ENCODE results near the gene TEX19. TPM values are rescaled to one million over a fixed set of nuclear protein-coding genes. Genes with fewer than 3 reads are reported as not detected.

TEX19 gene
- total and polyA plus RNA-seq, 2 of the 4 experiments (the other 2 are of a cell fraction): under 0.01 to 0.03 TPM

DNA sequence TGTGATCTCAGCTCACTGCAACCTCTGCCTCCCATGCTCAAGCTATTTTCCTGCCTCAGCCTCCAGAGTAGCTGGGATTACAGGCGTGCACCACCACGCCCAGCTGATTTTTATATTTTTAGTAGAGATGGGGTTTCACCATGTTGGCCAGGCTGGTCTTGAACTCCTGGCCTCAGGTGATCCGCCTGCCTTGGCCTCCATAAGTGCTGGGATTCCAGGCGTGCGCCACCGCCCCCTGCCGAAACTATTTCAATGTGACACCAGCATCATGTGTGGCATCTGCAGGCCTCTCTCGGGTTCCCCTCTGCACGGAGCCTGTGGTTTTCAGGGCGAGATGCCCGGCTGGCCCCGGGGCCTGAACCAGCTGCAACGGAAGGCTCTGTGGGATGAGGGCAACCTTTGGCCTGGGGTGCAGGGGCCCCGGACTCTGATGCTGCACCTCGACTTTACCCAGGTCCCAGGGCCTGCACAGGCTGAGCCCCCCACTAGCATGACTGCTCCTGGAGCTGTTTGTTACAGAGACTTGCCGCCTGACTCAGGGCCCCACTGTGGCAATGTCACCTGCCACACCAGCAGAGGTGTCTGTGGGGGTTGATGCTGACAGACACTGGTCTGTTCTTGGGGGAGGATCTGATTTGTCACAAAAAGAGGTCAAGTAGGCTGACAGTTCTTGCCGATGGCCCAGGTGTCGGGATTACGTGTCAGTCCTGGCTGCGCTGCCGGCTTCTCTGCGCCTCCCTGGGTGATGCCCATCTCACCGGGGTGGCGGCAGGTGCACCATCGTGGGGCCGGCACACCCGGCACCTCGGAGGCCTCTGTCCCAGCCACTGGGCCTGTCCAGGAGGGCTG, 8.6 kb upstream of the TEX19 start:
- H3K27me3 ChIP-seq (ENCODE audit: control insufficient read depth, insufficient read depth, low read length): peaks cover 19% of the 10 kb centered on the region

More for the DNA sequence above, 8.6 kb upstream of the TEX19 start:
- Histone ChIP-seq H3K9me3 (ENCODE audit: control insufficient read depth, insufficient read depth, low read length) (no peaks in the 10 kb centered on the region), H3K9ac (ENCODE audit: low read depth, low read length) (no peak overlapping the region), H3K9me1 (ENCODE audit: insufficient read depth, low read length) (no peaks in the 10 kb centered on the region), H2AFZ (replicated peaks; ENCODE audit: low read length, poor library complexity) (peak overlapping the region; percentile 43), H2BK120ac (ENCODE audit: low read depth, low read length) (no peak overlapping the region), H2BK20ac (ENCODE audit: low read depth, low read length) (no peak overlapping the region), H3K36me3 (ENCODE audit: control insufficient read depth, insufficient read depth, low read length) (no peaks in the 10 kb centered on the region), H3K27ac (ENCODE audit: insufficient read depth, low read length) (no peak overlapping the region), H3K14ac (replicated peaks; ENCODE audit: low read depth, low read length) (no peak overlapping the region), H2BK15ac (ENCODE audit: low read depth, low read length) (no peak overlapping the region), H2AK5ac (ENCODE audit: low read depth, low read length) (no peak overlapping the region), H4K91ac (ENCODE audit: insufficient read depth, low read depth, low read length) (no peak overlapping the region), H4K20me1 (ENCODE audit: insufficient read depth, low read length) (peaks cover 7% of the 10 kb centered on the region; the same call in 1 of the 2 replicates), H3K4me3 (ENCODE audit: insufficient read depth, low read depth, low read length) (no peak overlapping the region), H3K23ac (ENCODE audit: low read depth, low read length) (no peak overlapping the region), H3K56ac (ENCODE audit: extremely low read depth, insufficient read depth, low read length) (no peak overlapping the region), H3K79me1 (ENCODE audit: low read depth in 1 of 2, low read length in 2 of 2) (no peaks in the 10 kb centered on the region), H3K4me2 (ENCODE audit: low read depth, low read length) (no peak overlapping the region), H4K8ac (ENCODE audit: low read depth in 2 of 2, low read length in 2 of 2) (no peak overlapping the region), H3K18ac (ENCODE audit: low read depth, low read length) (no peak overlapping the region), H3K4me1 (ENCODE audit: control insufficient read depth, insufficient read depth, low read length) (peaks cover under 1% of the 10 kb centered on the region; the same call in 1 of the 2 replicates), H2AK9ac (replicated peaks; ENCODE audit: low read depth, low read length, poor library complexity) (no peak overlapping the region), H4K5ac (ENCODE audit: low read depth, low read length) (no peak overlapping the region), H3K4ac (ENCODE audit: low read depth, low read length) (no peak overlapping the region), H2BK5ac (ENCODE audit: low read depth, low read length, poor library complexity, severe bottlenecking) (no peak overlapping the region)
- ChIA-PET CTCF (no interaction called here), POLR2A (ENCODE audit: unreplicated experiment) (no interaction called here)
- DNase-seq (no peak), ATAC-seq (ENCODE audit: low read depth) (no peak)
- BruUV-seq (replicated peaks): no TSS peak
- WGBS, 2 experiments (ENCODE audit: extremely low coverage in 2 of 2, insufficient read length in 1 of 2): 96% methylated on average over 8 of the region's 28 CpGs; no CpG with 5 or more reads in 1 of the 2 experiments
- dilution Hi-C loops (cut with HindIII; ENCODE audit: low sequenced_read_pairs, unreplicated experiment): no loop called here
- in situ Hi-C loops (cut with MboI; ENCODE audit: low sequenced_read_pairs): loop anchor here (5.0 to 10.0 kb wide), 3 partner anchors 57 to 424 kb away; no protein-coding TSS in a partner anchor
- intact Hi-C loops (cut with micrococcal nuclease): loop anchor here (1.0 kb wide), 1 partner anchor 144 kb away; no protein-coding TSS in a partner anchor
- no peak for TF ChIP-seq MAFK (IDR thresholded peaks at IDR 0.05; ENCODE audit: low read depth, low read length)
- TF ChIP-seq CHD1 (IDR thresholded peaks at IDR 0.05; ENCODE audit: low read depth, low read length): no peak
- TF ChIP-seq, protein P1, sequence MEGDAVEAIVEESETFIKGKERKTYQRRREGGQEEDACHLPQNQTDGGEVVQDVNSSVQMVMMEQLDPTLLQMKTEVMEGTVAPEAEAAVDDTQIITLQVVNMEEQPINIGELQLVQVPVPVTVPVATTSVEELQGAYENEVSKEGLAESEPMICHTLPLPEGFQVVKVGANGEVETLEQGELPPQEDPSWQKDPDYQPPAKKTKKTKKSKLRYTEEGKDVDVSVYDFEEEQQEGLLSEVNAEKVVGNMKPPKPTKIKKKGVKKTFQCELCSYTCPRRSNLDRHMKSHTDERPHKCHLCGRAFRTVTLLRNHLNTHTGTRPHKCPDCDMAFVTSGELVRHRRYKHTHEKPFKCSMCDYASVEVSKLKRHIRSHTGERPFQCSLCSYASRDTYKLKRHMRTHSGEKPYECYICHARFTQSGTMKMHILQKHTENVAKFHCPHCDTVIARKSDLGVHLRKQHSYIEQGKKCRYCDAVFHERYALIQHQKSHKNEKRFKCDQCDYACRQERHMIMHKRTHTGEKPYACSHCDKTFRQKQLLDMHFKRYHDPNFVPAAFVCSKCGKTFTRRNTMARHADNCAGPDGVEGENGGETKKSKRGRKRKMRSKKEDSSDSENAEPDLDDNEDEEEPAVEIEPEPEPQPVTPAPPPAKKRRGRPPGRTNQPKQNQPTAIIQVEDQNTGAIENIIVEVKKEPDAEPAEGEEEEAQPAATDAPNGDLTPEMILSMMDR (conservative IDR thresholded peaks at IDR 0.05; ENCODE audit: low read depth, low read length): no peak
- no peak for TF ChIP-seq RFX5 (IDR thresholded peaks at IDR 0.05; ENCODE audit: low read depth, low read length)
- TF ChIP-seq RAD21 (IDR thresholded peaks at IDR 0.05; ENCODE audit: low read length): no peak
- TF ChIP-seq SMC3 (IDR thresholded peaks at IDR 0.05; ENCODE audit: low read depth, low read length): no peak
- TF ChIP-seq POLR2A (IDR thresholded peaks at IDR 0.05; ENCODE audit: low read depth, low read length): no peak
- no peak for TF ChIP-seq NFE2L2 (IDR thresholded peaks at IDR 0.05; ENCODE audit: low read depth, low read length)
- no peak for TF ChIP-seq USF2 (IDR thresholded peaks at IDR 0.05; ENCODE audit: low read depth, low read length)
- no peak for TF ChIP-seq CEBPB (IDR thresholded peaks at IDR 0.05; ENCODE audit: low read depth, low read length)
- TF ChIP-seq ELK1 (IDR thresholded peaks at IDR 0.05; ENCODE audit: borderline replicate concordance, low read depth, low read length): no peak
- no peak for TF ChIP-seq MXI1 (IDR thresholded peaks at IDR 0.05; ENCODE audit: borderline replicate concordance, low read depth, low read length)
- no peak for TF ChIP-seq RCOR1 (IDR thresholded peaks at IDR 0.05; ENCODE audit: insufficient replicate concordance, low read length)

All from IMR-90 (cell line).